Activated CD4-positive, CD25-positive, alpha-beta regulatory T cell treated with anti-CD3 and anti-CD28 coated beads, Interleukin-2, amount 50 U/mL, for 72 hours (primary cell): Measurements from ENCODE around the gene ABCC9.

Experiments used
- DNase-seq: peaks from one replicate; pipeline ENCODE4 v3.0.0; 2021

The ABCC9 gene

GRCh38 chr12:21865846-21866245, 75.4 kb downstream of the ABCC9 start:
- DNase-seq = no peak

DNA sequence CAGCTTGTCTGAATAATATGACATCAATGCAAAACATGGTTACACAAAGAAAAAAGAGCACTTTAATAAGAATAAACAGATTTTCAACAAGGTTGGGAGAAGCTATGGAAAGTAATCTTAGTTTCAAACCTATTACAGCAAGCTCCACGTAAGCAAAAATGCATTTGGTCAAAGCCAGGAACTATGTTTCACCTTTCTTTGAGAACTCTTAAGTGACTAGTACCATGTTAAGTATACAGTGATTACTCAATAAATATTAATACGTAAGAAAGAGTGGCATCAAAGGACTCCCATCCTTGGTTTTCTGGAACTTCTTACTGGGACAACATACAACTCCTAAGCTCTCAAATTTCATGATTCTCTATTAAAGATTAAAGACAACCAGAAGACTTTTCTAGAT, 80.7 kb downstream of the ABCC9 start:
- DNase-seq = no peak

GRCh38 chr12:21860128-21860527, 81.1 kb downstream of the ABCC9 start:
- DNase-seq = no peak

- no peak for DNase-seq
These were observed 89.0 kb downstream of the ABCC9 start for GRCh38 chr12:21852251-21852650.

- no peak for DNase-seq
These were observed 90.1 kb downstream of the ABCC9 start for GRCh38 chr12:21851151-21851550.

DNA sequence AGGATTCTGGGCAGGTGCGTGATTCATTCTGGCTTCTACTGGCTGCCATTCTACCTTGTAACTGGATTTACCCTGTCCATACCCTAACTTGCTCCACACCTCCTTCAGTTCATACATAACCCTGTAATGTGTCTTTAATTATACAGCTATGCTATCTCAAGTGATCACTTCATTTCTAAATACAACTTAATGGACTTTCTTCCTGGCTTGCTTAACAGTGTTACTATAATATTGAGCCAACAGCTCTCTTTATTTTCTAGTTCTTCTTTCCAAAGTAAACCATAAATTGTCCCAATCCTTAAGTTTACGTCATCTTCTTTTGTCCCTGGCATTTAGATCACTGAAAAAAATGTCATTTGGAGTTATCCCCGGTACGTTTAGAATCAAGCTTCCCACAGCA, 90.8 kb downstream of the ABCC9 start:
- DNase-seq = no peak

GRCh38 chr12:21849878-21850277, 91.3 kb downstream of the ABCC9 start:
- DNase-seq = no peak

DNA sequence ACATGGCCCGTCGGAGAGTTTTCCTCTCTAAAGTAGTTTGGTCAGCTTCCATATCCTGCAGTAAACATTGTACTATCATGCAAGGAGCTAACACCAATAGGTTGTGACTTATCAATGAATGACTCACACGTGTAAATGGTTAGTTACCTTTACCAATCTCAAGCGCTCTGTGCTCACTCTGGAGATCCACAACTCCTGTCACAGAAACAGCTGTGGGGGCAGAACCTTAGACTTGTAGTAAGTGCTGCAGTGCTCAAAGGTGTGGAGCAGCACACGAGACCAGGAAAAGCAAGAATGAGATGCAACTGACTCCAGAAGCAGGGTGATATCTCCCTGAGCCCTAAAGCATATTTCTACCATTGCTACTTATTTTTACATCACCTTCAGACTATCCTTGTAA, 93.0 kb downstream of the ABCC9 start:
- DNase-seq = no peak

DNA sequence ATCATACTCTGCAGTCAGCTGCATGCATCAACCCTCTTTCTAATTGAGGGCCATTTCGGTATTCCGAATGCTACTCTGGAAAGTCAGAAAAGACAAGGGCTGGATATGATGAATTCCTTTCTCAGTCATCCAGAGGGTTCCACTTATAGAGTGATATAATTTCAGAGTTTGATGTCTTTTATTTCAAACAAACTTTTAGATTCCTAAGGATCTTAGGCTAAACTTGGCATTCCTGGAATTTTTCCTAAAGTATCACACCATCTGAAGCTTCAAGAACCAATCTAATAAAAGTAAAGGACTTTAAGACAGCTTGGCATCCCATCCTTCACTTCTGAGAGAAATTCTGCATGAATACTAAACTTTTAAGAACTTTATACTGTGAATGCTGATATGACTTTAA, 97.4 kb downstream of the ABCC9 start:
- DNase-seq = no peak

DNA sequence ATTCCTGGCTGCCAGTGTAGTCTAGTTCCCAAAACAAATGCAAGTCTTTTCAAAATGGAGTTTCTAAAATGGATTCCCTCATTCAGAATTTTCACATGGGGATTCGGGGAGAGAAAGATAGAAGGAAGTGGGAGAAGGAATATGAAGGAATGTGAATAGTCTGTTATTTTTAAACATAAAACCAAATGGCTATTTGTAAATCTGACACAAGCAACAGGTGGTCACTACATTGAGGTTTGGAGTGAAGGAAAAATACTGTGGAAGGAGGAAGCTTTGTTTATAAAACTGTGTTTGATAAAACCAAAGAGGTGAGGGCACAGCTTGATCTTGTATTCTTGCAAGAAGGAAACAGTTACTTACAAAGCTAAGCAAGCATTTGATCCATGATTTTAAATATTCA, 101.5 kb downstream of the ABCC9 start:
- no peak for DNase-seq

- no peak for DNase-seq
These were observed 103.4 kb downstream of the ABCC9 start for GRCh38 chr12:21837847-21838246.

DNA sequence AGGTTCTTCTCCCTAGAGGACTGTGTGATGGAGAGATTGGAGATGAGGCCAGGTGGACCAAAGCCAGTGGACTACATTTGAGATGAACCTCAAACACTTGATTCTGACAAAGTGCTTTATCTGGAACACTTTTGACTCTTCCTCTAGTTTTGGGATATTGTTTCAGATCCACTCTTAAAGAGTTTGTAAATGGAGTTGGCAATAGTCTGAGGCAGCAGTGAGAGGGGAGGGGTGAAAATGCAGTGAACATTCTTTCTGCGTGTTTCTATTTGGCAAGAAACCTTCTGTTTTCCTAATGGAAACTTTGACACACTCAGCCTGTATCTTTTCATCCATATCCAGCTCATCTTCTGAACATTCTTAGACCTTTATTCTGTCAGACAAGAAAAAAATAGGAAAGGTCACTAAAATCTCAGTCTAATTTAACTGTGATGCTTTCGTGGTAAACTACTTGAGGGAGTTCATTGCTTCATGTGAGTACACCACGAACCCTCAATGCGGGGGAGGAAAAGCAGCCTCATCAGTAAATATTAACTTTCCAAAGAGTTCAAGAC, 109.4 kb downstream of the ABCC9 start:
- DNase-seq = no peak

DNA sequence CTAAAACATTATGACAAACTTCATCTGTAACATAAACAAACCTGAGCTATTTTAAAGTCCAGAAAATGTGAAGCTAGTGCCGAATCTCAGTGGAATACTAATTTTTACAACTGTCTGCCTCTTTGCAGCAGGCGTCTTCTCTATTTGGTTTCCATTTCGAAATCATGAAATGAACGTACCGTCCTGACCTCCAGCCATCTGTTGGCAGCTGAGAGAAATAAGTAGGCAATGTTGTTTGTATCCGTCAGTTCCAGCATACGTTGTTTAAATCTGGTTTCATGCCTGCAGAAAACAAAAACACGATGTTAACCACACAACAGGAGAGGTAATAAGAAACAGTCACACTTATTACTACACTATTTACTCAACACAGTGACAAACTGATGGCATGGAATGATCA, 112.4 kb downstream of the ABCC9 start:
- DNase-seq = no peak

DNA sequence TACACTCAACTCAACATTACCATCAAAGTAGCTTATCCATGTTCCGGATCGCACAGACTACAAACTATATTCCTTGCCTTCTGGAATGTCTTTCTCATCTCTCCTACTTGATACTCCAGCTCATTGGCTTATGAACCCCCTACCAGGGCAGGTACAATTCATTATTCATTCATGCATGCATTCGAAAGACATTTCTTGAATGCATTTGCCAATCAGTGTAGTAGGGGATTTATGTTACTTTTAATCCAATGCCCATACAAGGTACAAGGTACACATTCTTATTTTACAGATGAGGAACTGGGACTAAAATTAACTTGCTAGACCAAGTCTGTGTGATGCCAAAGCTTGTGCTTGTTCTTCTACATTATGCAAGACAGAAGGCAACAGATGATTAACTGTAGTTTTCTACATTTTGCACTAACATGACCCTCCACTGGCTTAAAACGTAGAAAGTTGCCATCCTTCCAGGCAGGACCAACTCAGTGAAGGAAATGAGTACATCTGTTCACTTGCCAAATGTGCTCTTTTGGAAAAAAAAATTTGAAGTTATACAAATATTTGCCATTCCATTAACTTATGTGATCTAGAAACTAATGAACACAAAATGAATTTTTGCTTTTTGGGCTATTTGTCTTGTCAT, 113.0 kb downstream of the ABCC9 start:
- DNase-seq = no peak

DNA sequence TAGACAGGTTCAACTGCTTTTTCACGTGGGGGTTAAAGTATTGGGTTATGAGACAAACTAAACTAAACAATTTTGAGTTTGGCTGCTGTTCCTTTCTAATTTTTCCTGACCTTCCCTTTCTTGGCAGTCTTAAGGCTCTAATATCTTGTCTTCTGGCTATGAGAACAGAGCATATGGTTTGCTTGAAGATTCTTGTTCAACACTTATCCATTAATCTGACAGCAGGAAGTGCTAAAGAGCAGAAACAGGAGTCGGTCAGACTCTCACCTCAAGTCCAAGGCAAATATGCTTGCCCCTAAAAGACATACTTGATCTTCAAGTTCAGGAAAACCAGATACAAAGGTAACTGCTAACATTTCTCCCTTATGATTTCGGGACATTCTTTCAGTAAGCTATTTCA, 114.1 kb downstream of the ABCC9 start:
- no peak for DNase-seq

- DNase-seq = no peak
These were observed 114.7 kb downstream of the ABCC9 start for GRCh38 chr12:21826618-21826910.

- no peak for DNase-seq
These were observed 115.2 kb downstream of the ABCC9 start for GRCh38 chr12:21825886-21826617.

DNA sequence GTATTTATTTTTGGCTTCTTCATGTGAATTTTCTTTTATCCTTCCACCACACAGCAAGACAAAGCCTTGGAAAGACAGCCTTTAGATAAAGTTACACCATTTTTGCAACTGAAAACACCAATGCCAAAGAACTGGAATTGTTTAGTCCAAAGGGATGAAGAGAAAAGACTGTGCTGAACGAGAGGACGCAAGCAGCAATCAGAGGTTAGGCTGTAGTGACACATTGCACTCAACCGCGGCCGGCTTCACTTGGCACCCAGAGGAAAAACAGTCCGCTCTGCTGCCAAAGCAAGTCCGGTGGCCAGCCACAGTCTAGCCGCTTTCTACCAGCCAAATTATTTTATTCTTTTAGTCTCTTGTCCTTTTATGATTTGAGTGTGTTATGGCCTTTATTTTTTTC, 117.6 kb downstream of the ABCC9 start:
- no peak for DNase-seq

DNA sequence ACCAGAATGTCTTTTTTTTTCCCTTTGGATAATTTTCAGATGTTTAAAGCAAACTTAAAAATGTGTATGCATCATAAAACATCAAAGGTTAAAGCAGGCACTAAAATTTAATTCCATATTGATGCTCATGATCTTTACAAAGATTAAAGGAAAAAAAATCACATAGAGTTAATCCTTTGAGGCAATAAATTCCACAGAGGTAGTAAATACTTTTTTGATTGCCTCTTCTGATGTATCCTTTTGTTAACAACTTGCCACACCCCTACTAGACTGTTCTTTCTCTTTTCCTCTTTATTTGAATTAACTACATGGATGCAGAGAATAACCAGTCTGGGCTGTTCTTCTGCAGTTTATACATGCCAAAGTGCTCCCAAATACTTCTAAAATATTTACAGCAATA, 121.5 kb downstream of the ABCC9 start:
- DNase-seq = no peak

GRCh38 chr12:21819236-21819635, 122.0 kb downstream of the ABCC9 start:
- no peak for DNase-seq

DNA sequence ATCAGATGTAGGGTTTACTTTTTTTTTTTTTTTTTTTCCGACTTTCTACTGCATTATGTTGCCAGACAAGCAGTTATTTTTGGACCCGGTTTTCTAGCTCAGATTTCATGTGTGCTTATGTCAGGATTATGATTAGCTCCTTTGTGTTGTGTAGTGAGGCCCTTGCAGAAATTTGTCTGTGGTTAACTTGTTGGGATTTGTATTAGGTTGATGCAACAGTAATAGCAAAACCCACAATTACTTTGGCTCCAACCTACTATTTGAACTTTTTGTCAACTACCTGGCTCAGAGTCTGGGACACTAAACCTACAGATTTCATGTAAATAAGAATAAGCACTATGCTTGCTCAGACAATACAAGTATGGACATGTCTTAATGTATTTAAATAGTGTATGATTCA, 122.6 kb downstream of the ABCC9 start:
- DNase-seq = no peak

- no peak for DNase-seq
These were observed 125.7 kb downstream of the ABCC9 start for GRCh38 chr12:21815306-21816062.

GRCh38 chr12:21814814-21815213, 126.4 kb downstream of the ABCC9 start:
- DNase-seq = no peak

- no peak for DNase-seq
These were observed 126.9 kb downstream of the ABCC9 start for GRCh38 chr12:21814327-21814726.
